SK-N-SH treated with all-trans-retinoic acid at 6 μM for 48 hours (cell line): ENCODE results near the gene TRIM7.
A peak's percentile ranks its signal among the peaks of the same experiment; 100 is the strongest.

Experiments used
- ATAC-seq: fragments of 200-7000 bp; cut with Tn5 transposase; 3 replicates; pipeline ENCODE4 v1.9.1; 2020; ENCODE audit warnings: mild to moderate bottlenecking, moderate library complexity
- ARNTL ChIP-seq: fragments of 450-650 bp; formaldehyde crosslinking; IDR thresholded peaks from 2 replicates; pipeline ENCODE4 v1.5.0; 2020; ENCODE audit warnings: low read depth, mild to moderate bottlenecking, moderate library complexity, borderline replicate concordance
- CSDC2 ChIP-seq: fragments of 250-450 bp; sonication (Bioruptor Pico); IDR thresholded peaks from 2 replicates; pipeline ENCODE4 v1.5.0; 2020; ENCODE audit warnings: mild to moderate bottlenecking, moderate library complexity
- ESRRG ChIP-seq: fragments of 250-450 bp; sonication (Bioruptor Pico); IDR thresholded peaks from 2 replicates; pipeline ENCODE4 v1.6.1; 2021; ENCODE audit warnings: mild to moderate bottlenecking
- GLIS3 ChIP-seq: fragments of 250-450 bp; sonication (Bioruptor Pico); IDR thresholded peaks from 2 replicates; pipeline ENCODE4 v1.5.0; 2020; ENCODE audit warnings: mild to moderate bottlenecking, moderate library complexity
- ISL1 ChIP-seq: fragments of 250-450 bp; sonication (Bioruptor Pico); IDR thresholded peaks from 2 replicates; pipeline ENCODE4 v2.1.2; 2022; ENCODE audit warnings: mild to moderate bottlenecking, moderate library complexity
- PPARA ChIP-seq: fragments of 250-450 bp; sonication (Bioruptor Pico); IDR thresholded peaks from 2 replicates; pipeline ENCODE4 v1.5.0; 2020; ENCODE audit warnings: mild to moderate bottlenecking, borderline replicate concordance
- RARB ChIP-seq: fragments of 250-450 bp; sonication (Bioruptor Pico); IDR thresholded peaks from 2 replicates; pipeline ENCODE4 v1.8.0; 2021; ENCODE audit warnings: mild to moderate bottlenecking, moderate library complexity
- SNAI2 ChIP-seq: fragments of 250-450 bp; sonication (Bioruptor Pico); IDR thresholded peaks from 2 replicates; pipeline ENCODE4 v1.5.0; 2020; ENCODE audit warnings: mild to moderate bottlenecking, moderate library complexity
- TCF4 ChIP-seq: fragments of 250-450 bp; sonication (Bioruptor Pico); IDR thresholded peaks from 2 replicates; pipeline ENCODE4 v1.8.0; 2021; ENCODE audit warnings: mild to moderate bottlenecking, moderate library complexity, borderline replicate concordance
- TOX ChIP-seq: fragments of 250-450 bp; sonication (Bioruptor Pico); IDR thresholded peaks from 2 replicates; pipeline ENCODE4 v1.8.0; 2021; ENCODE audit warnings: mild to moderate bottlenecking, moderate library complexity, borderline replicate concordance
- ZC3H10 ChIP-seq: fragments of 250-450 bp; sonication (Bioruptor Pico); IDR thresholded peaks from 2 replicates; pipeline ENCODE4 v1.5.1; 2021; ENCODE audit warnings: mild to moderate bottlenecking, moderate library complexity
- ZFP3 ChIP-seq: fragments of 250-450 bp; sonication (Bioruptor Pico); IDR thresholded peaks from 2 replicates; pipeline ENCODE4 v1.5.0; 2020; ENCODE audit warnings: mild to moderate bottlenecking, moderate library complexity
- ZFP30 ChIP-seq: fragments of 450-650 bp; formaldehyde crosslinking; IDR thresholded peaks from 2 replicates; pipeline ENCODE4 v1.5.0; 2022; ENCODE audit warnings: mild to moderate bottlenecking, moderate library complexity
- ZNF8 ChIP-seq: fragments of 450-650 bp; formaldehyde crosslinking; IDR thresholded peaks from 2 replicates; pipeline ENCODE4 v1.5.0; 2020; ENCODE audit warnings: mild to moderate bottlenecking, moderate library complexity
- TF ChIP-seq, protein P1 (sequence below): fragments of 250-450 bp; sonication (Bioruptor Pico); IDR thresholded peaks from 2 replicates; pipeline ENCODE4 v1.5.1; 2021; ENCODE audit warnings: mild to moderate bottlenecking, moderate library complexity
- TF ChIP-seq, protein P2 (sequence below): fragments of 250-450 bp; sonication (Bioruptor Pico); IDR thresholded peaks from 2 replicates; pipeline ENCODE4 v1.8.0; 2021; ENCODE audit warnings: low read depth, mild to moderate bottlenecking, moderate library complexity, borderline replicate concordance
- TF ChIP-seq, protein P3 (sequence below): fragments of 250-450 bp; sonication (Bioruptor Pico); IDR thresholded peaks from 2 replicates; pipeline ENCODE4 v1.5.0; 2020; ENCODE audit warnings: mild to moderate bottlenecking, moderate library complexity
- TF ChIP-seq, protein P4 (sequence below): fragments of 250-450 bp; sonication (Bioruptor Pico); IDR thresholded peaks from 2 replicates; pipeline ENCODE4 v1.8.0; 2020; ENCODE audit warnings: mild to moderate bottlenecking, moderate library complexity, borderline replicate concordance
- TF ChIP-seq, protein P5 (sequence below): fragments of 250-450 bp; sonication (Bioruptor Pico); IDR thresholded peaks from 2 replicates; pipeline ENCODE4 v1.5.1; 2020; ENCODE audit warnings: low read depth, mild to moderate bottlenecking, moderate library complexity

TRIM7 gene

DNA sequence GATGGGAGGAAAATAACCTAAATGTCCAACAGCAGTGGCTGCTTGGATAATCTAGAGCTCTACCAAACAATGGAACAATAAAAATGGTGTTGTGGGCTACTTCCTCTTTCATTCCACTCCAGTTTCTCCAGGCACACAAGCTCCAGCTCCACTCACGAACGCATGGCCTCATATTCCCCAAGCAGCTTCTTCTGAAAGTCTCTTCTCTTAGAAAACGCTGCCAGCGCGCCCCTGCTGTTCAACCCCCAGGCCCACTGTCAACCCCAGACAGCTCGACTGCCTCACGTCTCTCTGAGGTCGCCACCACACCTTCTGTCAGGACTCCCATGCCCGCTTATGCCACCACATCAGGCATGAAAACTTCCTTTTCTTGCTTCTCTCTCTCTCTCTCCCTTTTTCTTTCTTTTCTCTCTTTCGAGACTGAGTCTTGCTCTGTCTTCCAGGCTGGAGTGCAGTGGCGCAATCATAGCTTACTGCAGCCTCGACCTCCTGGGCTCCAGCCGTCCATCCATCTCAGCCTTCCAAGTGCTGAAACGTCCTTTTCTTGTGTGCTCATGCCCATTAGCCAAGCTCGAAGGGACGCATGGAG lies 41.4 kb downstream of the TRIM7 start (continued):
- TF ChIP-seq, protein P1, sequence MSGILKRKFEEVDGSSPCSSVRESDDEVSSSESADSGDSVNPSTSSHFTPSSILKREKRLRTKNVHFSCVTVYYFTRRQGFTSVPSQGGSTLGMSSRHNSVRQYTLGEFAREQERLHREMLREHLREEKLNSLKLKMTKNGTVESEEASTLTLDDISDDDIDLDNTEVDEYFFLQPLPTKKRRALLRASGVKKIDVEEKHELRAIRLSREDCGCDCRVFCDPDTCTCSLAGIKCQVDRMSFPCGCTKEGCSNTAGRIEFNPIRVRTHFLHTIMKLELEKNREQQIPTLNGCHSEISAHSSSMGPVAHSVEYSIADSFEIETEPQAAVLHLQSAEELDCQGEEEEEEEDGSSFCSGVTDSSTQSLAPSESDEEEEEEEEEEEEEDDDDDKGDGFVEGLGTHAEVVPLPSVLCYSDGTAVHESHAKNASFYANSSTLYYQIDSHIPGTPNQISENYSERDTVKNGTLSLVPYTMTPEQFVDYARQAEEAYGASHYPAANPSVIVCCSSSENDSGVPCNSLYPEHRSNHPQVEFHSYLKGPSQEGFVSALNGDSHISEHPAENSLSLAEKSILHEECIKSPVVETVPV = no peak
- TF ChIP-seq, protein P2, sequence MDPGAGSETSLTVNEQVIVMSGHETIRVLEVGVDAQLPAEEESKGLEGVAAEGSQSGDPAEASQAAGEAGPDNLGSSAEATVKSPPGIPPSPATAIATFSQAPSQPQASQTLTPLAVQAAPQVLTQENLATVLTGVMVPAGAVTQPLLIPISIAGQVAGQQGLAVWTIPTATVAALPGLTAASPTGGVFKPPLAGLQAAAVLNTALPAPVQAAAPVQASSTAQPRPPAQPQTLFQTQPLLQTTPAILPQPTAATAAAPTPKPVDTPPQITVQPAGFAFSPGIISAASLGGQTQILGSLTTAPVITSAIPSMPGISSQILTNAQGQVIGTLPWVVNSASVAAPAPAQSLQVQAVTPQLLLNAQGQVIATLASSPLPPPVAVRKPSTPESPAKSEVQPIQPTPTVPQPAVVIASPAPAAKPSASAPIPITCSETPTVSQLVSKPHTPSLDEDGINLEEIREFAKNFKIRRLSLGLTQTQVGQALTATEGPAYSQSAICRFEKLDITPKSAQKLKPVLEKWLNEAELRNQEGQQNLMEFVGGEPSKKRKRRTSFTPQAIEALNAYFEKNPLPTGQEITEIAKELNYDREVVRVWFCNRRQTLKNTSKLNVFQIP (CRISPR knock-in tag) = no peak
- TF ChIP-seq SNAI2 (CRISPR knock-in tag) (no peak), ESRRG (no peak), PPARA (no peak), CSDC2 (no peak)

DNA sequence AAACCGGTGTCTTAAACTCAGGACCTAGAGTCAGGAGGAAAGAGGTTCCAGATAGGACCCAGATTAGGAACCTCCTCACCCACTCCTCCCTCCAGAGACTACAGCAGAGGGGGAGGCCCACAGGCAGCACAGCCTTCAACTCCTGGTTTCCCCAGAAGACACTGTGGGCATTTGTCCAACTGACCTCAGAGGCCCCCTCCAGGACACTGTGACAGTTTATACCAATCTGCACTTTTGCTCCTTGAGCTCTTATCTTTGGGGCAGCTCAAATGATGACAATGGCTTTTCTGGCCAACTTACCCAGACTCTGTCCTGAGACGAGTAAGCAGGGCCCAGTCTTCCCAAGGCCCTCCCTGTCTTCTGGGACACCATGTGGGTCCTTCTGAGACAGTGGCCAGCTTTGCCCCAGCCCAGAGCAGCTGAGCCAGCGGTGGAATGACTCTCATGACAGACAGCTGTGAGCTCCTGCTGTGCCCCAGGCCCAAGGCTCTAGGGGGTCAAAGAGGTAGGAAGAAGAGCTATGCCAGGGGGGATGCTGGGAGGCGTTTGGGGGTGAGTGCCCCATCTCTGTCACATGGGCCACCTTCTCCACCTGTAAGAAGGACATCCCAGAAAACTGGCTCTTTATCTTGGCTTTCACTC lies 43.3 kb downstream of the TRIM7 start:
- TF ChIP-seq, protein P3, sequence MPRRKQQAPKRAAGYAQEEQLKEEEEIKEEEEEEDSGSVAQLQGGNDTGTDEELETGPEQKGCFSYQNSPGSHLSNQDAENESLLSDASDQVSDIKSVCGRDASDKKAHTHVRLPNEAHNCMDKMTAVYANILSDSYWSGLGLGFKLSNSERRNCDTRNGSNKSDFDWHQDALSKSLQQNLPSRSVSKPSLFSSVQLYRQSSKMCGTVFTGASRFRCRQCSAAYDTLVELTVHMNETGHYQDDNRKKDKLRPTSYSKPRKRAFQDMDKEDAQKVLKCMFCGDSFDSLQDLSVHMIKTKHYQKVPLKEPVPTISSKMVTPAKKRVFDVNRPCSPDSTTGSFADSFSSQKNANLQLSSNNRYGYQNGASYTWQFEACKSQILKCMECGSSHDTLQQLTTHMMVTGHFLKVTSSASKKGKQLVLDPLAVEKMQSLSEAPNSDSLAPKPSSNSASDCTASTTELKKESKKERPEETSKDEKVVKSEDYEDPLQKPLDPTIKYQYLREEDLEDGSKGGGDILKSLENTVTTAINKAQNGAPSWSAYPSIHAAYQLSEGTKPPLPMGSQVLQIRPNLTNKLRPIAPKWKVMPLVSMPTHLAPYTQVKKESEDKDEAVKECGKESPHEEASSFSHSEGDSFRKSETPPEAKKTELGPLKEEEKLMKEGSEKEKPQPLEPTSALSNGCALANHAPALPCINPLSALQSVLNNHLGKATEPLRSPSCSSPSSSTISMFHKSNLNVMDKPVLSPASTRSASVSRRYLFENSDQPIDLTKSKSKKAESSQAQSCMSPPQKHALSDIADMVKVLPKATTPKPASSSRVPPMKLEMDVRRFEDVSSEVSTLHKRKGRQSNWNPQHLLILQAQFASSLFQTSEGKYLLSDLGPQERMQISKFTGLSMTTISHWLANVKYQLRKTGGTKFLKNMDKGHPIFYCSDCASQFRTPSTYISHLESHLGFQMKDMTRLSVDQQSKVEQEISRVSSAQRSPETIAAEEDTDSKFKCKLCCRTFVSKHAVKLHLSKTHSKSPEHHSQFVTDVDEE (CRISPR knock-in tag) = no peak
- TF ChIP-seq TCF4 (CRISPR knock-in tag) (no peak), SNAI2 (CRISPR knock-in tag) (no peak), GLIS3 (CRISPR knock-in tag) (no peak), ZC3H10 (CRISPR knock-in tag) (no peak), ISL1 (no peak), ARNTL (CRISPR knock-in tag) (no peak), ZFP3 (no peak), ZFP30 (CRISPR knock-in tag) (no peak), ESRRG (no peak), RARB (CRISPR knock-in tag) (no peak), ZNF8 (no peak), TOX (CRISPR knock-in tag) (no peak)
- TF ChIP-seq, protein P4, sequence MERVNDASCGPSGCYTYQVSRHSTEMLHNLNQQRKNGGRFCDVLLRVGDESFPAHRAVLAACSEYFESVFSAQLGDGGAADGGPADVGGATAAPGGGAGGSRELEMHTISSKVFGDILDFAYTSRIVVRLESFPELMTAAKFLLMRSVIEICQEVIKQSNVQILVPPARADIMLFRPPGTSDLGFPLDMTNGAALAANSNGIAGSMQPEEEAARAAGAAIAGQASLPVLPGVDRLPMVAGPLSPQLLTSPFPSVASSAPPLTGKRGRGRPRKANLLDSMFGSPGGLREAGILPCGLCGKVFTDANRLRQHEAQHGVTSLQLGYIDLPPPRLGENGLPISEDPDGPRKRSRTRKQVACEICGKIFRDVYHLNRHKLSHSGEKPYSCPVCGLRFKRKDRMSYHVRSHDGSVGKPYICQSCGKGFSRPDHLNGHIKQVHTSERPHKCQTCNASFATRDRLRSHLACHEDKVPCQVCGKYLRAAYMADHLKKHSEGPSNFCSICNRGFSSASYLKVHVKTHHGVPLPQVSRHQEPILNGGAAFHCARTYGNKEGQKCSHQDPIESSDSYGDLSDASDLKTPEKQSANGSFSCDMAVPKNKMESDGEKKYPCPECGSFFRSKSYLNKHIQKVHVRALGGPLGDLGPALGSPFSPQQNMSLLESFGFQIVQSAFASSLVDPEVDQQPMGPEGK (CRISPR knock-in tag) = no peak
- TF ChIP-seq, protein P5, sequence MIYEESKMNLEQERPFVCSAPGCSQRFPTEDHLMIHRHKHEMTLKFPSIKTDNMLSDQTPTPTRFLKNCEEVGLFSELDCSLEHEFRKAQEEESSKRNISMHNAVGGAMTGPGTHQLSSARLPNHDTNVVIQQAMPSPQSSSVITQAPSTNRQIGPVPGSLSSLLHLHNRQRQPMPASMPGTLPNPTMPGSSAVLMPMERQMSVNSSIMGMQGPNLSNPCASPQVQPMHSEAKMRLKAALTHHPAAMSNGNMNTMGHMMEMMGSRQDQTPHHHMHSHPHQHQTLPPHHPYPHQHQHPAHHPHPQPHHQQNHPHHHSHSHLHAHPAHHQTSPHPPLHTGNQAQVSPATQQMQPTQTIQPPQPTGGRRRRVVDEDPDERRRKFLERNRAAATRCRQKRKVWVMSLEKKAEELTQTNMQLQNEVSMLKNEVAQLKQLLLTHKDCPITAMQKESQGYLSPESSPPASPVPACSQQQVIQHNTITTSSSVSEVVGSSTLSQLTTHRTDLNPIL (CRISPR knock-in tag) = no peak
- TF ChIP-seq, protein P1 = no peak
- TF ChIP-seq, protein P2 (CRISPR knock-in tag) = no peak
- ATAC-seq = no peak

DNA sequence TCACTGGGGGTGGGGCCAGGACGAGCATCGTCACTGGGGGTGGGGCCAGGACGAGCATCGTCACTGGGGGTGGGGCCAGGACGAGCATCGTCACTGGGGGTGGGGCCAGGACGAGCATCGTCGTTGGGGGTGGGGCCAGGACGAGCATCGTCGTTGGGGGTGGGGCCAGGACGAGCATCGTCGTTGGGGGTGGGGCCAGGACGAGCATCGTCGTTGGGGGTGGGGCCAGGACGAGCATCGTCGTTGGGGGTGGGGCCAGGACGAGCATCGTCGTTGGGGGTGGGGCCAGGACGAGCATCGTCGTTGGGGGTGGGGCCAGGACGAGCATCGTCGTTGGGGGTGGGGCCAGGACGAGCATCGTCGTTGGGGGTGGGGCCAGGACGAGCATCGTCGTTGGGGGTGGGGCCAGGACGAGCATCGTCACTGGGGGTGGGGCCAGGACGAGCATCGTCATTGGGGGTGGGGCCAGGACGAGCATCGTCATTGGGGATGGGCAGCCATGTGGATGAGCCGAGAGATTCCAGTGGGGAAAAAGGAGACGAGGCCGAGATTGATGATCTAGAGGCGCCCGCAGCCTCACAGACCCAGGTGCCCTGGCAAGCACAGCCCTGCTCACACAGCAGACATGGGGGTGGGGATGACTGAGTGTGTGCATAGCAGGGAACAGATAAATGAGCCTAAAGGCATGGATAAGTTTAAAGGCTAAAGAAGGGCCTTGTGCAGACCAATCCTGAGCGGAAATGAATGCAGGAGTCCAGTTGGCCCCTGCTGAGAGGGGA lies 44.1 kb downstream of the TRIM7 start:
- ATAC-seq = peak; percentile 36
